CD4-positive, alpha-beta T cell treated with Interleukin-4 for 4 hours (primary cell): Measurements from ENCODE around the gene ZNF319.

Experiments
- DNase-seq: peaks from one replicate; pipeline ENCODE4 v3.0.0-alpha.2; 2020

ZNF319 gene

DNA sequence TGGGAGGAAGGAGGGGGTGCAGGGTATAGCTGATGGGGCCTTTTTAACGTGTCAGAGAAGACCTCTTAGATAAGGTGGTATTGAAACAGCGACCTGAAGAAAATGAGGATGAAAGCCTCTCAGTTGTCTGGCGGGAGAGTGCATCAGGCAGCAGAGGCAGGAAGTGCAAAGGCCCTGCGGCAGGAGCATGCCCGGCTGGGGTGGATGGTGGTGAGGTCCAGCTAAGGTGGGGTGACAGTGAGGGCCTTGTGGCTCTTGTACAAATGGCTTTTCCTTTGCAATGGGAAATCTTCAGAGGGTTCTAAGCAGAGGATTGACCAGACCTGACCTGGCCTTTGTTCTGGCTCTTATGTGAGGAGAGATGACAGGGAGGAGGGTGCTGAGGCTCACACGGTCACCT is 36.5 kb upstream of the ZNF319 start:
- no peak for DNase-seq

DNA sequence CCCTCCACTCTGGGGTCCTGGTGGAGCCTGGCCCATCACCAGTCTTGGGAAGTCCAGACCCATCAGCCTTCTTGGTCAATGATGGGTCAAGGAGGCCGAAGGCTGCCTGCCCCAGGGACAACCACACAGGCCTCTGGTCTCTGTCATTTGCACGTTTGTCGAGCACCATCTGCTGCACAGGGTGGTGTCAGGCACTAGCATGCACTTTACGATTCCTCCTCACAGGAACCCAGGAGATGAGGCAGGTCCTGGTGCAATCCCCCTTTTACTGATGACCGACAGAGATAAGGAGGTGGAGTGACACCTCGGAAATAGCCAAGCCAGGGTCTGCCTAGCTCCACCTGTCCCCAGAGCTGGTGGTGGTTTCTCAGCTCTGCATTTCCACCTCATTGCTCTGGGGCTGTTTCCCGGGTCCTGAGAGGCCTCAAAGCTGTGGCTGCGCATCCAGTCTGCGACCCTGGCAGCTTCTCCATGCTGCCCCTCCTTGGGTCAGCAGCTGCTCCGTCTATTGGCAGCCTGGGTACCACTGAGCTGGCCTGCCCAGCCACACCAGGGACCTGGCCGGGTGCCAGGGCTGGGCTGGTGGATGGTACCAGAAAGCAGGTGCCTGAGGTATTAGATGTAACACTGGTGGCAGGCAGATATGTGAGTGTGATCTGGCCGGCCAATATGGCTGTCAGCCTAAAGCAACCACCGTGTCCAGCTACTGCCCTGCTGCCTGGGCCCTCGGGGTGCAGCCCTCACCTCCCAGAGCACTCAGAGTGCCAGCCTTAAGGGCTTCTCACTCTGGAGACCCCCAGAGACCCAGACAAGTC is 35.1 kb upstream of the ZNF319 start:
- DNase-seq = no peak

DNA sequence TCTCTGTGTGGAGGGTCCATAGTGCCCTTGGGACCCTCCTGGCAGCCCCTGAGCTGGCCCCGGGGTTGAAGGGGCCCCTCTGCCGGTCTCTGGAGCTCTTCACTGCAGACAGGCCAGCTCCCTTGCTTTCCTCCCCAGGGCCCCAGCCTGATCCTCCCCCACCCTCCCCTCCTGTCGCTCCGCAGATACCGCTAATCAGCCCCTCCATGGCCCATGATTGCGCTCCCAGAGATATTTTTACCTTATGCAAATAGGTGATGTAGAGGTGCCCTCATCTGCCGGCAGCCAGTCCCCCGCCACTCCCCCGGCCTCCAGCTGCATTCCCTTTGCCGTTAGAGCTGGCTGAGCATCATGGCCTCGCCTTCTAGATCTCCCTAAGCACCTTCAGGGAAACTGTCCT is 34.3 kb upstream of the ZNF319 start:
- DNase-seq = no peak

DNA sequence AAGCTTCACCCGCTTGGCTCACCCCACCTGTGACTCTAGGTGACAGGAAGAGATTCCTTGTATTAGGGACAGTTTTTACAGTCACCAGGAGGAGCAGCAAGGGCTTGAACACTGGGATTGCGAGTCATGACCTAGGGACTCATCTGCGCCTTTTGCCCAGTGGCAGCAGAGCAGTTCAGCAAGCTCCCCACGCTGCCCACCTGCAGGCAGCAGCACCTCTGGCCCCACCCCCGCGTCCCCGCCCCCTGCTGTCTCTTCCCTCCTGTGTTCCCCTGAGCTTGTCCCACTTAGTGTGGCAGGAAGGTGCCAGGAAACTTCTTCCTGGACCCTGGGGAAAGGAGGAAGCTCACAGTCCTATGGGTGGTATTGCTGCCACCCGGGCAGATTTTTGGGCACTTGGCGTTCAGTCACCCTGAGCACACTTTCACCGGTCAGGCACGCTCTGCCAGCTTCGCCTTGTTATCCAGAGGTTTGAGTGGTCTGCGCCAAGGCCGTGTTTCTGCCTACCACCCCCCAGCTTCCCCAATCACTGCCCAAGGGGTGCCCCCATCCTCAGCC is 33.7 kb upstream of the ZNF319 start:
- DNase-seq = no peak

DNA sequence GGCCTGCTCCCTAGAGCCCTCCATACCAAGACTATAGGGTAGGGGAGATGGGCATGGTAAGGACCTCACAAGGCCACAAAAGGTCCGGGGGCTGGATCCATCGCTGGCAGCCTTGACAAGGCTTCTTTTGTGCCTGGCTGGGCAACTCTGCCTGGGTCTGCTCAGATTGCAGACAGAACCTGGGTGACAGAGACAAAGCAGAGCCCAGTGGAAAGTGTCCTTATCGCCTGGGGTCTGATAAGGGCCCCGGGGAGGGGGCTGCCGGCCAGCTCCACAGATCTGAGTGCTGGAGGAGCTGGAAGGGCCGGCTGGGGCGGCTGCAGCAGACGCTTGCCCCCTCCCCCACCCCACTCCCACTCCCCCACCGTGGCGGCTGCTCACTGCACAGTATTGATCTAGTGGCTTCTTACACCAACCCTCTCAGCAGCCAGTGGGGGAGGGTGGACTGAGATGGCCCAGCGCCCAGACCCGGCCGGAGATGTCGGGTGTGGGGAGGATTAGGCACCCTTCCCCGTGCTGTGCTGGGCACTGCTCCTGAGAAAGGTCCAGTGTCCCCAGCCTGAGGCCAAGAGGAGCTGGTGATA is 32.3 kb upstream of the ZNF319 start:
- no peak for DNase-seq

DNA sequence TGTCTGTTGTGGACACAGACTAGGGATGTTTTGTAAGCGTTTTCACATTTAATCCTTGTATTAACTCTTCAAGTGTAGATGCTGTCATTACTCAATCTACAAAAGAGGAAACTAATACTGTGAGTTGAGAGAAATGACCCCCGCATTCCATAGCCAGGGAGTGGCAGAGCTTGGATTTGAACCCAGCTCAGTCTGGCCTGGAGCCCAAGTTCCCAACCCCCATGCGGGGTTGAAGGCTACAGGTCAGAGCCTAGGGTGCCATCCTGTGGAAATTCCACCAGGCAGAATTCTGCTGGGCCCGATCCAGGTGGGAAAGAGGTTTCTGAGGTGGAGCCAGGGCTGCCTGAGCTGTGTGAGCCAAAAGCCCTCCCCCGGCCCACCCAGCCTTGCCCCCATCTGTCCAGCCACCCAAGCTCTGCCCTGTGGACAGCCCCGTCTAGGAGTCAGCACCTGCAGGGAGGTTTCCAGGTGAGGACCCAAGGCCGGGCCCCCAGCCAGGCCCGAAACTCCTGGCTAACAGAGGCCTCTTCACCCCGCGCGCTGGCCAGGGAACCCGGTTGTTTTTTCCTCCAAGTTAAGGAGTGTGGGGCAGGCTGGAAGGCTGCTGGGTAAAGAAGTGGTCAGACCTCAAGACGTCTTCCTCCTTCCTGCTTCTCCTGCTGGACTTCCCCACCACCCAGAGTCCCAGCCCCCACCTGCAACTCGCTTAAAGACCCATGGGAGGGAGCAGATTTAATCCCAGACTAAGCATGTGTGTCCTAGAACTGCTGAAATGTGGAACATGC is 30.7 kb upstream of the ZNF319 start:
- no peak for DNase-seq

DNA sequence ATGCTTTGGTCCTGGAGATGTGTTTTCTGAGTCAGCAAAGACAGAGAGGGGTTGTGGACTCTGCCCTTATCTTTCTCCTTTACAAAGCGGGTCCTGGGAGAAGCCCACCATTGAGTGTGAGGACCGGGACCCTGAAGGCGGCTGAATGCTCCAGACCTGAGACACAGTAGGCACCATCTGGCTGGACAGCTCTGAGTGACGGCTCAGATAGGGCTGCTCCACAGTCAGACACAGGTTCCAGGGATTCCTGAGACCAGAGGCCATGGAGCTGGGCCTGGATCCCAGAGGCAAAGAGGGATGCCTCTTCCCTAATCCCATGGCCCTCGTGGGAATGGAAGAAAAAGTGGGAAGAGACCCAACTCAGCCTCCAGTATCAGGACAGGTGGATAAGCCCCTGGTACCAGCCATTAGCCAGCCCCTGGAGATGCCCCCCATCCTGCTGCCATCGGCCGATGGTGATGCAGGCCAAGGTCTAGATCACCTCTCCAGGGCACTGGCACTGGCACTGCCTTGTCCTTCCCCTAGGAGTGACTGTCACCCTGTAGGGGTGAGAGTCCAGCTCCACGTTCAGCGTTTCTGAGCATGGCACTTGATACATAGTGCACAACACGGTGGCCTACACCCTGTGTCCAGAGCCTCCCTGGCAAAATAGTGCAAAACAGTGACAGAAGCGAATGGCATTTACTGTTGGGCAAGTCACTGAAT is 29.8 kb upstream of the ZNF319 start:
- no peak for DNase-seq

DNA sequence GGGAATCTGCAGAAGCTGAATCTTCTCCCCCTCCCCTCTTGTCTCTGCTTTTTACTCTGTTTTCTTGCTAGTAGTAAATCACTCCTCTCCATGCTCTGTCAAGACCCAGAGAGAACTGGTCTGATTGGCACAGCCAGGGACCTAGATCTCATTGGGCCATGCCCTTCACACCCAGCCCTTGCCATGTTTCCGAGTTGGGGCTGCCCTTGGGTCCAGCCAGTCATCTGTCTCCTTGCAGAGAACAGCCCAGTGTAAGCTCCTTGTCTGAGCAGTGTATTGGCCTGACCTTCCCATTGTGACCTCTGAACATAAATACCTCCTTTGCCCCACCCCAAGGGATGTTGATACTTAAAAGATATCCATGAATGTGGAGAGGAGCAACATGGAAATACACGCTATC is 28.9 kb upstream of the ZNF319 start:
- DNase-seq = no peak

DNA sequence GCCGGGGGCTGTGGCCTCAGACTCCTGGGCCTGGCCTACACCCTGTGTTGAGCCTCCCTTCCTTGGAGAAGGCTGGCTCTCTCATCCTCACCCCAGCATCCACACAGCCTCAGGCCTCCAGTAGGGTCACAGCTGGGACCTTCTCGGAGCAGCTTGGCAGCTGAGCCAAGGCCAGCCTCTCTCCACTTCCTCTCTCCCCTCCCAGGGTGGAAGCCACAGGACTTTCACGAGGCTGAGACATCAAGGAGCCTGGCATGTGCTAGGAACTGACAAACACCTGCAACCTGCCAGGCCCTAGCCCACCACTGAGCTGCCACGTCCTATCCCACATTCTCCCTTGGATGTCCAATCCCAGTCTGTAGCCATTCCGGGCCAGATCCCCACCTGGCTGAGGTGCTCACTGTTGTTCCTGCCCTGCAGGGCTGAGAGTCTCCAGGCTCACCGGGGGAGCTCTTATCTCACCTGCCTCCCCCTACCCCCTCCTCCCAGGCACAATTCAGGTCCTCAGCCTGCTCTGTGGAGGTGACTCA is 28.1 kb upstream of the ZNF319 start:
- no peak for DNase-seq

DNA sequence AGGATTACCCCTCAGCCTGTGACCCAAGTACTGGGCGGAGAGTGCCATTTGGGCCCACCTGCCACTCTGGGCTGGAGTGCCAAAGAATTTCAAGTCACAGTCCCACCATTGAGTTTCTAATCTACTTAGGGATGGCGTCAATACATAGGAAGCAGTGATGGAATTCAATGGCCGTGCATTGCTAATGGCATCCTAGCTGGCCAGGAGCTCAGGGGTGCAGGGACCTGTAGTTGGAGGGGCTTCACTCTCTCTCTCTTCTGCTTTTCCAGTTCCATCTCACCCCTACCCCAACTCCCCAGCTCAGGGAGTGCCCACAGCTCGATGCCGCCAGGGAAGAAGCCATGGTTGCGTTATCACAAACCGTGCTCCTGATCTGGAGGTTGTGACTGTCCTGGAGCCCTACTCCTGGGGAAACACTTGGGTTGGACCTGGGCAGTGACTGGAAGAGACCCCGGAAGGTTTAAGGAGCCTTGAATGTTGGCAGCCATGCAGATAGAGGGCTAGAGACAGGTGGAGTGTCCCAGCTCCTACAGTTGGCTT is 27.5 kb upstream of the ZNF319 start:
- DNase-seq = no peak

DNA sequence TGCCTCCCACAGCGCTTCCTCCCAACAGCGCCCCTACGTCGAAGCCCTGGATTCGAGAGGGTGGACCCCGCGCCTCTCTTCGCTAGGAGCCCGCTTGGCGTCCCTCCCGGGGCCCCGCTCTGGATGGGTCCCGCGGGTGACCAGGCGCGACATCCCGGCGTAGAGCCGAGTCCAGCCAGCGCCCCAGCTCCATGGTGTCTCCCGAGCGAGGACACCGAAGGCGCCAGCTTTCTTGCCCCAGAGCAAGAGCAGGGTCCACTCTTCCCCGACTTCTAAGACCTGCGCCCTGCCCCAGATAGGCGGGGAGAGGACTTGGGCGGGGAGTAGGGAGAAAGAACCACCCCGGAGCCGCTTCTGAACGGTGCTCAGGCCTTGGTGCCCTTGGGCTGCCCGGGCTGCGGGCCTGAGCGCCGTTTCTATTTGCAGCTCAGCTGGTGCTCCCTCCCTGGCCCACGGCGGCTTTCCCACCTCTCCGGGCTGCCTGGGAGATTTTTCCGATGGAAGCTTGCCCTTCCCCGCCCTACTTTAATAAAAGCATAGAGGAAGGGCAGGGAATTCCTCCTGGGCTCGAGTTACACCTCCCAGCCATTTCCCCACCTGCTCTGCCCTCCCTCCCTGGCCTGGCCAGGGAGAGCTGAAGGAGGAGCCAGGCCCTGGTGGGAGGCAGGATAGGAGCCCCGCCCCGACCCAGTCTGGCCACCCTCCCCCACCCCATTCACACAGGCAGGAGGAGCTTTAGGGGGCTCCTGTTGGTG is 26.9 kb upstream of the ZNF319 start:
- DNase-seq = no peak

DNA sequence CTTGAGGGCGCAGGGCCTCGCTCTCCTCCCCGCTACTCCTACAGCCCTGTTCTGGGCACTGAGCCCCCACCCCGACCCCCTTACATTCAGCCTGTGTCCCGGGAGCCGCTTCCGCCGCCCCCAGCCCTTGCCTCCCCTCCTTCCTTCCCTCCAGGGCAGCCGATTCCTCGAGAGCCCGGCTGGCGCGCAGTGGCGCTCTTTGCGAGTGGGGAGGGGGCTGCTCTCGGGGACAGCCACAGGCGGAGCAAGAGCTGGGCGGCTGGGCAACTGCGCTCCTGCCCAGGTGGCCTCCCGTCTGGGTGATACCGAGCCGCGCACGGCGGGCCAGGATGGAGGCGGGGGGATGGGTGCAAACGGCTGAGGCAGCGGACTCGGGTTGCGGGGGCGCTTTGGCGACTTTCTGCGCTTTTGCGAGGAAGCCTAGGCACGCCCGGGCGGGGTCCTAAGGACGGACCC is 26.3 kb upstream of the ZNF319 start:
- DNase-seq = no peak

DNA sequence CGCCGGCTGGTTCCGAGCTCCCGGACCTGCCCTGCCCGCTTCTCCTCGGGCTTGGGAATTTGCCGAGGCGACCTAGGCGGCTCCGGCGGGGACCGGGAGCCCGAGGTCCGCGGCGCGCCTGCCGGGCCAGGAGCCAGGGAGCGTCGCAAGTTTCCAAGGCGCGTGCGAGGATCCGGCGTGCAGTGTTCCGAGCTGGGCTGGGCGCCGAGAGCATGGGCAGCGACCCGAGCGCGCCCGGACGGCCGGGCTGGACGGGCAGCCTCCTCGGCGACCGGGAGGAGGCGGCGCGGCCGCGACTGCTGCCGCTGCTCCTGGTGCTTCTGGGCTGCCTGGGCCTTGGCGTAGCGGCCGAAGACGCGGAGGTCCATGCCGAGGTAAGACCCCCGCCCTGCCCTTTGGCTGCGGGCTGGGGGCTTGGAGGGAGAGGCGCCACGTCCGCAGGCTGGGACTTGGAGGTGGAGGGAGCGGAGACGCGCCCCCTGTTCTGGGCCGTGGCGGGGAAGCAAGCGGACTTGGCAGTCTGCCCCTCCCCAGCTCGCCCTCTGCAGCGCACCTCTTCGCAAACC is 25.8 kb upstream of the ZNF319 start:
- no peak for DNase-seq

DNA sequence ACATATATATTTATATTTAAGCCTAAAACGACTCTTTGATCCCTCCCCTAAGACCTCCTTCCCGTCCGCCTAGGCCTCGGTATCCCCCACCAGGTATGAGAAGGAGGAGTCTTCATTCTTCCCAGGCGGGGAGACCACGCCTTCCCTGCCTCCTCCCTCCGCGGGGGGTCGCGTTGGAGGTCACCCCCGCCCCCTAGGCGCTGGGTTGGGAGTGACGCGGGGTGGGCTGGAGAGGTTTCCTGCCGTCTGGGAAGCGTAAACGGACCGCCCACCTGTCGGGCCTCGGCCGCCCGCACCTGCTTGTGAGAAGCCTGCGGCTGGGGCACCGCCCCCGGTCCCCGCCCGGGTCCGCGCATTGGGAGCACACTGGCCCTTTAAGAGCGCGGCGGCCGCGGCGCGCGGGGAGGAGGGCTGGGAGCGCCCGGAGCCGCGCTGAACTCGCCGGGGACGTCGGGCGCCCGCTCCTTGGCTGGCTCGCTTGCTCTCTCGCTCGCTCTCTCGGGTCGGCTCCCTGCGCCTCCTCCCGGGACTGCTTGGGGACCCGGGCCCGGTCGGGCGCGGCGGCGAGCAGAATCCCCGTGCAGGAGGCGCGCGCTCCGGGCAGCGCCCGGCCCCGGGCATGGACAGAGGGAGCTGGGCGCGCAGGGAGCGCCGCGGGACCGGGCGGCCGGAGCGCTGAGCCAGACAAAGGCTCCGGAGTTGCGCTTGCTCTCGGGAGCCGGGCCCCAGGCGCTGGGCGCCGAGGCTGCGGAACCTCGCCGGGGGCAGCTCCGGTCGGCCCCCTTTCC is 25.1 kb upstream of the ZNF319 start, which contains the start of gene MMP15:
Gene MMP15 (plus strand): TSS at position 404 of the 788 bp plus-strand sequence. CDS start 597 bp downstream, outside the sequence.
- DNase-seq = peak; percentile 60

DNA sequence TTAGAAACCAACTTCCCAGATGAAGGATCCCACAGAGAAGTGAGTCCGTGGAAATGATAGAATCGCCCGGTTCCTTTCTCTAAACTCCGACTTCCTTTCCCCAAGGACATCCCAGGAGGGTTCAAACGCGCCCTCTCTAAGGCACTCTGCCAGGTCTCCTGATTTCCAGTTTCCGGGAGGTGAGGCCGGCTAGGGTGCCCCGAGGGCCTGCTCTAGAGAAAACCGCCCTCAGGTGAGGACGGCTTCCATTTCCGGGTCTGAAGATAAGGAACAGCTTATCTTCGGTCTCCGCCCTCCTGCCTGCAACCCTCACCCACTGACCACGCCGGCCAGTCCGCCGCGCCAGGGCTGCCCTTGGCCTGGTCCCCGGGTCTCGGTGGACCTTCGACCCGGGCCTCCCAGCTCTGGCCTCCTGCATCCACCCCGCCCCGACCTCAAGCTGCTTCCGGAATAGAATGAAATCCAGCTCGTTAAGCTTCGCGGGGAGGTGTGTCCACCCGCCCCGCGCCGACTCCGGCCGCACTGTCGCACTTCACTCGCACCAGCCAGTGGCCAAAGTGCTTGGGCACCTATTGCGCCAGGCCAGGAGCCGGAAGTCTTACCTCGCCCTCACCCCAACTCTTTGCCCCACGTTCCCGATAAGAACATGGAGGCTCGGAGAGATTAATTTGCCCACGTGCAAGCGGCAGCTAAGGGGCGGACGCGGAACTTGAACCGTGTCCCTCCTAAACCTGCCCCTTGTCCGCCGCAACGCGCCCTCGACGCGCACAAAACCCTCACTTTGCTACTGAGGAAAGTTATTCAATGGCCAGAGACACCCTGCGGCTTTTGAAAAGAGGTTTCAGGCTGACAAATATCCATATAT is 24.2 kb upstream of the ZNF319 start:
- no peak for DNase-seq

DNA sequence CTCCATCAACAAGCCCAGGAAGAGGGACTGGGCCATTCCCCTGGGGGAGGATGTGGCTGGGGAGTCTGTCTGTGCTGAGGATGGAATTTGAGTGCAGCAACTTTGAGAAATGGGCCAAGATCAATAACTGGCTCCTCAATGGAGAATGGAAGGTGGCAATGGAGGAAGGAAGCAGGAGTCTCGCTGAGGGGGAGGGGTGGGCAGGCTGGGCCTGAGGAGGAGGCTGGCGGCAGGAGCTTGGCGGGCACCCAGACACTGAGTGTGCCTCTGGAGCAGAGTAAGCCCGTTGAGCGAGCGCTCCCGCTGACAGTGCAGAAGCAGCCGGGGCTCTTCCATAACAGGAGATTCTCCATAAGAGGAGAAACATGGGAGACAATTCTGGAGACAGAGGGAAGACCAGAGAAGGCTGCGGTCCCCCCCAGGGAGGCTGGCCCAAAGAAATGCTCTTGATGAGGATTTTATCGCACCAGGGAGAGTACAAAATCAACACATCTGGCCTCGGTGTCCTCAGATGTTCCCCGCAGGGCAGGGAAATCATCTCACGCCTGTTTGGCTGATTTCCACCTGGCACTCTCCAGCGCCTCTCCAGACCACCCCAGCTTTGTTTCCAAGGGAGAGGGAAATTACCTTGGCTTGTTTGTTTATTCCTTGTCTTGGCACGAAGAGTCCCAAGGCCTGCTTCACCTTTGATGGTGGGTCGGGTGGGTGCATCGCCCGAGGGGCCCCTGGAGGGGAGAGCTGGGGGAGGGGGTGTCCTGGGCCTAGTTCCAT is 22.3 kb upstream of the ZNF319 start:
- no peak for DNase-seq

DNA sequence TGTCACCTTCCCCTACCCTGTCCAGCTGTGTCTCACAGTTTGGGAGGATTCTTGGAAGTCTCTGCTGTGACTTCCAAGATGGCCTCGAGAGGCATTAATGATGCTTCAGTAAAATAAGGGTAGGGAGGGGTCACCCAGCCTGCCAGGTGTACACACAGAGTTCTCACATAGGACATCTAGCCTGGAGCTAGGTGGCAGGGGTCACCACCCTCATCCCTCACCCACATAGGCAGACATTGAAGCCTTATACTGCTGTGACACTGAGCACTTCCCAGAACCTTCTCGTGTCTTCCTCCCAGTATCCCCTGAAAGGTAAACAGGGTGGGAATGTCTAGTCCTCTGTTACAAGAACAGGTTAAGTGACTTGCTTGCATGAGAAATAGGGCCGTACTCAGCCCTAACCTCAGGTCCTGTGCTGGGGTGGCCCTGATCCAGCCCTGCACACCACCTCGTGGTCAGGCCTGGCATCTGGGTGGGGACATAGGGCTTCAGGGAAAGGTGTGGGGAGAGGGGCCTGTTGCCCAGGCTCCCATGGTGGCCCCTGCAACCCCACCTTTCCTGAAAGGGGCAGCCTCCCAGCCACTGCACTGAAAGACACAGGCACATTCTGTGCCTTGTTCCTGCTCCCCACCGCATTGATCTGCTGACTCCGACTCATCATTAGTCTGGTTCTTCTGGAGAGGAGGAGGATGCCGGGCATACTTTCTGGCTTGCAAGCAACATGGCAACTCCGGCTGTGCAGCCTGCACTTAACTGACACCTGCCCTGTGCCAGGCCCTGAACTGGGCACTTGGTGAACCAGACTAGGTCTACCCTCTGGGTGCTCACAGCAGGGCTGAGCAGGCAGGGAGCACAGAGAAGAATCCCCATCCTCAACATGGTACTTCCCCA is 21.4 kb upstream of the ZNF319 start:
- no peak for DNase-seq
